ENCODE measurements around the gene CAMTA1. TPM values are rescaled to one million over a fixed set of nuclear protein-coding genes. Genes with fewer than 3 reads are reported as not detected.

The CAMTA1 gene
- total RNA-seq, 1 experiment from 2014 or later: 69.5 TPM

DNA sequence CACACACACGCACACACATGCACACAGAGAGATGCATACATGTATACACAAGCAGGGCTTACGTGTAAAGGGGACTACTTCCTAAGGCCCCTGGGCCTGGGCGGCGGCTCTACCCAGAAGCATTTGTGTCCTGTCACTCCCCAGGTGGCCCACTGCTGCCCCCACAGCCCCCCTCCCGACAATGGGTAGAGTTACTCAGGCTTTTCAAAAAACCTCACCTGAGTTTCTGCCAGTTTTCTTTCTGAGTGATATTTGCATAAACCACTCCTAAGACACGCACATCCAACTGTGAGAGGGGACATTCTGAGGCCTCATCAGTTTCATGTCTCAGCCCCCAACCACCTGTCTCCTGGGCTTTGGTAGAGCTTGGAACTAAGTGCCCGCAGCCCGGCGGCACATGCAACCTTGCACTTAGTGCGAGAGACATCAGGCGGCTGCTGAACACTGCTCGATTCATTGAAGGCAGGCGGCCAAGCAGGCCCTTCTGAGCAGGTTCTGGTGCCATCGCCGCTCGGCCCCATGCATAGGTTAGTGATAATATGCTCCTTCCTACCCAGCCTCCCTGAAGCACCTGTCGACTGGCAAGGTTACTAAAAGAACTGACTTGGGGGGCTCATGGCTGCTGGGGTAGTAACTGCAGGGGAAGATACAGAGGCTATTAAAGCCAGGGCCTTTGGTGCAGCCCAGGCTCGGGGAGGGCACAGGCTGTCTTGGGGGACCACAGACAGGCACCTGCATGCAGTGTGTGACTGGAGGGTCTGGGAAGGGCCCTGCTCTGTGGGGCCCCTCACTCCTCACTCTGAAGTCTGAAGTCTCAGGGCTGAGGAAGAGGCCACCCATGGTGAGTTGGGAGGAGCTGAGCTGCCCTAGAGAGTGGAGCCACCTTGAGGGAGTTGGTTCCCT, 621.6 kb downstream of the CAMTA1 start (continued):
- TF ChIP-seq, protein P1, sequence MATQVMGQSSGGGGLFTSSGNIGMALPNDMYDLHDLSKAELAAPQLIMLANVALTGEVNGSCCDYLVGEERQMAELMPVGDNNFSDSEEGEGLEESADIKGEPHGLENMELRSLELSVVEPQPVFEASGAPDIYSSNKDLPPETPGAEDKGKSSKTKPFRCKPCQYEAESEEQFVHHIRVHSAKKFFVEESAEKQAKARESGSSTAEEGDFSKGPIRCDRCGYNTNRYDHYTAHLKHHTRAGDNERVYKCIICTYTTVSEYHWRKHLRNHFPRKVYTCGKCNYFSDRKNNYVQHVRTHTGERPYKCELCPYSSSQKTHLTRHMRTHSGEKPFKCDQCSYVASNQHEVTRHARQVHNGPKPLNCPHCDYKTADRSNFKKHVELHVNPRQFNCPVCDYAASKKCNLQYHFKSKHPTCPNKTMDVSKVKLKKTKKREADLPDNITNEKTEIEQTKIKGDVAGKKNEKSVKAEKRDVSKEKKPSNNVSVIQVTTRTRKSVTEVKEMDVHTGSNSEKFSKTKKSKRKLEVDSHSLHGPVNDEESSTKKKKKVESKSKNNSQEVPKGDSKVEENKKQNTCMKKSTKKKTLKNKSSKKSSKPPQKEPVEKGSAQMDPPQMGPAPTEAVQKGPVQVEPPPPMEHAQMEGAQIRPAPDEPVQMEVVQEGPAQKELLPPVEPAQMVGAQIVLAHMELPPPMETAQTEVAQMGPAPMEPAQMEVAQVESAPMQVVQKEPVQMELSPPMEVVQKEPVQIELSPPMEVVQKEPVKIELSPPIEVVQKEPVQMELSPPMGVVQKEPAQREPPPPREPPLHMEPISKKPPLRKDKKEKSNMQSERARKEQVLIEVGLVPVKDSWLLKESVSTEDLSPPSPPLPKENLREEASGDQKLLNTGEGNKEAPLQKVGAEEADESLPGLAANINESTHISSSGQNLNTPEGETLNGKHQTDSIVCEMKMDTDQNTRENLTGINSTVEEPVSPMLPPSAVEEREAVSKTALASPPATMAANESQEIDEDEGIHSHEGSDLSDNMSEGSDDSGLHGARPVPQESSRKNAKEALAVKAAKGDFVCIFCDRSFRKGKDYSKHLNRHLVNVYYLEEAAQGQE (IDR thresholded peaks at IDR 0.05; ENCODE audit: low read depth): no peak
- TF ChIP-seq, protein P2, sequence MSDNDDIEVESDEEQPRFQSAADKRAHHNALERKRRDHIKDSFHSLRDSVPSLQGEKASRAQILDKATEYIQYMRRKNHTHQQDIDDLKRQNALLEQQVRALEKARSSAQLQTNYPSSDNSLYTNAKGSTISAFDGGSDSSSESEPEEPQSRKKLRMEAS (IDR thresholded peaks at IDR 0.05): no peak
- no peak for TF ChIP-seq EGR1 (IDR thresholded peaks at IDR 0.05; ENCODE audit: low read depth)
- TF ChIP-seq POLR2A (IDR thresholded peaks at IDR 0.05; ENCODE audit: borderline replicate concordance, extremely low read depth, insufficient read depth, insufficient read length): no peak
- TF ChIP-seq ZNF274 (IDR thresholded peaks at IDR 0.05; ENCODE audit: low read depth, low read length): no peak

DNA sequence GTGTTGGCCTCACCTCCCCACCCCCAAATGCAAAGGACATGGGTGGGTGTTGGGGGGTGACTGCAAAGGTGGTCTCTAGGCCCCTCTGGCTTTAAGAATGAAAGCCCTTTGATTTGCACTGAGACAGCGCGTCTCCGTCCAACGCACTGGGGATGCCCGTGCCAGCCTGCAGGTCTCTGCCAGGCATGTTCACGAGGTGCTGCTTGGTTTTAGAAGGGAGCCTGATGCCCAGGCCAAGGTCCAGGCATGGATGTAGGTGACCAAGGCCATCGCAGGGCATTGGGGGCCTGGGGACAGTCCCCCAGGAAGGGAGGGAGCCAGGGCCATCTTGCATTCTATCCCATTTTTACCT, 622.3 kb downstream of the CAMTA1 start:
- no peak overlapping the region for H2AFZ ChIP-seq (ENCODE audit: low read depth, low read length, poor library complexity, severe bottlenecking)
- intact Hi-C loops (cut with micrococcal nuclease): no loop called here
- DNase-seq (ENCODE audit: low read depth, low spot score) (no peak), ATAC-seq (no peak)
- H3K9me2 ChIP-seq (ENCODE audit: insufficient read depth): no peaks in the 10 kb centered on the region
- ChIA-PET CTCF (no interaction called here), POLR2A (no interaction called here), RAD21 (ENCODE audit: low non-redundant PET in 1 of 2, low total read pairs in 2 of 2, uncharacterized antibody in 2 of 2, unreplicated experiment in 2 of 2) (no interaction called here)
- peaks cover 4 to 9% of the 10 kb centered on the region in 2 experiments for H3K4me1 ChIP-seq (ENCODE audit: control insufficient read depth in 1 of 2, insufficient read depth in 2 of 2, low read length in 2 of 2)
- H3K4me2 ChIP-seq (ENCODE audit: low read length): no peak overlapping the region
- H3K9ac ChIP-seq (ENCODE audit: low read length): no peak overlapping the region
- TF ChIP-seq POLR2AphosphoS5 (IDR thresholded peaks at IDR 0.05; ENCODE audit: low read depth, low read length): no peak
- no peak for TF ChIP-seq EZH2phosphoT487 (IDR thresholded peaks at IDR 0.05; ENCODE audit: borderline replicate concordance)
- no peak for TF ChIP-seq POLR2A (IDR thresholded peaks at IDR 0.05; ENCODE audit: borderline replicate concordance, extremely low read depth, insufficient read depth, insufficient read length)
- TF ChIP-seq FOSL1 (IDR thresholded peaks at IDR 0.05; ENCODE audit: low read depth): no peak
- TF ChIP-seq EZH2 (IDR thresholded peaks at IDR 0.05): no peak
- TF ChIP-seq, protein P3, sequence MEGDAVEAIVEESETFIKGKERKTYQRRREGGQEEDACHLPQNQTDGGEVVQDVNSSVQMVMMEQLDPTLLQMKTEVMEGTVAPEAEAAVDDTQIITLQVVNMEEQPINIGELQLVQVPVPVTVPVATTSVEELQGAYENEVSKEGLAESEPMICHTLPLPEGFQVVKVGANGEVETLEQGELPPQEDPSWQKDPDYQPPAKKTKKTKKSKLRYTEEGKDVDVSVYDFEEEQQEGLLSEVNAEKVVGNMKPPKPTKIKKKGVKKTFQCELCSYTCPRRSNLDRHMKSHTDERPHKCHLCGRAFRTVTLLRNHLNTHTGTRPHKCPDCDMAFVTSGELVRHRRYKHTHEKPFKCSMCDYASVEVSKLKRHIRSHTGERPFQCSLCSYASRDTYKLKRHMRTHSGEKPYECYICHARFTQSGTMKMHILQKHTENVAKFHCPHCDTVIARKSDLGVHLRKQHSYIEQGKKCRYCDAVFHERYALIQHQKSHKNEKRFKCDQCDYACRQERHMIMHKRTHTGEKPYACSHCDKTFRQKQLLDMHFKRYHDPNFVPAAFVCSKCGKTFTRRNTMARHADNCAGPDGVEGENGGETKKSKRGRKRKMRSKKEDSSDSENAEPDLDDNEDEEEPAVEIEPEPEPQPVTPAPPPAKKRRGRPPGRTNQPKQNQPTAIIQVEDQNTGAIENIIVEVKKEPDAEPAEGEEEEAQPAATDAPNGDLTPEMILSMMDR (IDR thresholded peaks at IDR 0.05 in 2 of 3, conservative IDR thresholded peaks at IDR 0.05 in 1 of 3; ENCODE audit: borderline replicate concordance in 1 of 3, insufficient read depth in 1 of 3, low read depth in 2 of 3, low read length in 2 of 3): no peak
- H3K4me3 ChIP-seq (replicated peaks in 1 of 2; ENCODE audit: low read depth in 1 of 2, low read length in 2 of 2): no peak overlapping the region
- no peaks in the 10 kb centered on the region for H3K9me3 ChIP-seq (ENCODE audit: control insufficient read depth in 1 of 2, insufficient read depth in 1 of 2, low read depth in 1 of 2, low read length in 2 of 2)
- no peaks in the 10 kb centered on the region for H3K79me2 ChIP-seq (ENCODE audit: insufficient read depth, low read length)
- no peaks in the 10 kb centered on the region for H4K20me1 ChIP-seq (ENCODE audit: insufficient read depth)
- no peaks in the 10 kb centered on the region for H3K27me3 ChIP-seq (ENCODE audit: insufficient read depth, low read length)
- H3K27ac ChIP-seq (ENCODE audit: low read depth, low read length): no peak overlapping the region
- H3K36me3 ChIP-seq (ENCODE audit: control insufficient read depth in 1 of 2, insufficient read depth in 2 of 2, low read length in 2 of 2): no peaks in the 10 kb centered on the region
- no TSS peak for BruUV-seq (replicated peaks)

Measured in HCT116 (cell line).